BE2C (cell line): ENCODE measurements around the gene FAT2.
"Not testable (repeated sequence)": the region's sequence is repeated elsewhere in the genome, so short reads cannot be mapped to it uniquely, and the experiment has no call there.

Source experiments
- DNase-seq: peaks from one replicate; pipeline ENCODE4 v3.0.0-alpha.2; 2020
- H3K27me3 ChIP-seq: fragments of 250-450 bp; sonication (Bioruptor Pico); 2 replicates; pipeline ENCODE4 v1.5.1; 2020; ENCODE audit warnings: mild to moderate bottlenecking
- H3K36me3 ChIP-seq: fragments of 250-450 bp; sonication (Bioruptor Pico); 2 replicates; pipeline ENCODE4 v1.5.1; 2020; ENCODE audit warnings: mild to moderate bottlenecking
- H3K4me1 ChIP-seq: fragments of 250-450 bp; sonication (Bioruptor Pico); 2 replicates; pipeline ENCODE4 v1.5.1; 2020
- H3K4me3 ChIP-seq: 2 replicates; pipeline ENCODE4 v1.5.1; 2011; ENCODE audit warnings: low read depth, low read length
- H3K9me3 ChIP-seq: fragments of 250-450 bp; sonication (Bioruptor Pico); 2 replicates; pipeline ENCODE4 v1.5.1; 2020
- TF ChIP-seq, protein P1 (sequence below): IDR thresholded peaks from 2 replicates; pipeline ENCODE4 v1.5.1; 2012; ENCODE audit warnings: mild to moderate bottlenecking, low read depth, low read length

FAT2 gene

DNA sequence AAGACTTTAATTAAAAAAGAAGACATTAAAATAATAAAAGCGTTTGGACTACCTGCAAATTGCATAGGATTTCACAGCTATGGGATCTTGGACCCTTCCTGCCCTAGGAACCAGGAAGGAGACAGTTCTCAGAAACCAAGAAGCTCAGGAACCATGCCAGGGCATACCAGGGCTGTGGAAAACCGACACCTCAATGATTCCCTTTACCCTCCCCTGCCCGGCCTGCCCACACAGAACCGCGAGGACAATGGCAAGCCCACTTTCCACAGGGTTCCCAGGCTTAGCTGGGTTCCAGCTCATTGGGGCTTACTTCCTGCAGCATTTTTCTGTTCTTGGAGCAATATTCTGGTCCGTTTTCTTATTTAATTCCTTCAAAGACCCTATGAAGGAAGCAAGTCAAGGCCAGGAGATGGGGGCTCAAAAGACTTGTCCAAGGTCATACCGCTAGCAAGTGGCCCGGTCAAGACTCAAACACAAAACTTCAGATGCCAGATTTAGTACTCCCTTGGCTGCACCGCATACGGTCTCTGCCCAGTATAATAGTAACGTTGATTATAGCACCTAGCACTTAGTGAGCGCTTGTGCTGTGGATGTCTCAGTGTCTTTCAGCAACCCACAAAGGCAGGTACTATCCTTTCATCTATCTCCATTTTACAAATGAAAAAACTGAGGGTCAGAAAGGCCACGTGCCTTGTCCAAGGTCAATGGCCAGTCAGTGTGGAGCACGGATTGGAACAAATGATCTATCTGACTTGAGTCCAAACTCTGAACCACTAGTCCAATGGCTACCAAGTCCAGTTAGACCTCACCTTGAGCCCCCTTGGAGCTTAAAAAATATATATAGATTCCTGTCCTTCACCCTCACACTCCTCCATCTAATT is 6.8 kb downstream of the FAT2 start:
- TF ChIP-seq, protein P1, sequence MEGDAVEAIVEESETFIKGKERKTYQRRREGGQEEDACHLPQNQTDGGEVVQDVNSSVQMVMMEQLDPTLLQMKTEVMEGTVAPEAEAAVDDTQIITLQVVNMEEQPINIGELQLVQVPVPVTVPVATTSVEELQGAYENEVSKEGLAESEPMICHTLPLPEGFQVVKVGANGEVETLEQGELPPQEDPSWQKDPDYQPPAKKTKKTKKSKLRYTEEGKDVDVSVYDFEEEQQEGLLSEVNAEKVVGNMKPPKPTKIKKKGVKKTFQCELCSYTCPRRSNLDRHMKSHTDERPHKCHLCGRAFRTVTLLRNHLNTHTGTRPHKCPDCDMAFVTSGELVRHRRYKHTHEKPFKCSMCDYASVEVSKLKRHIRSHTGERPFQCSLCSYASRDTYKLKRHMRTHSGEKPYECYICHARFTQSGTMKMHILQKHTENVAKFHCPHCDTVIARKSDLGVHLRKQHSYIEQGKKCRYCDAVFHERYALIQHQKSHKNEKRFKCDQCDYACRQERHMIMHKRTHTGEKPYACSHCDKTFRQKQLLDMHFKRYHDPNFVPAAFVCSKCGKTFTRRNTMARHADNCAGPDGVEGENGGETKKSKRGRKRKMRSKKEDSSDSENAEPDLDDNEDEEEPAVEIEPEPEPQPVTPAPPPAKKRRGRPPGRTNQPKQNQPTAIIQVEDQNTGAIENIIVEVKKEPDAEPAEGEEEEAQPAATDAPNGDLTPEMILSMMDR: no peak
- Histone ChIP-seq H3K4me3 (no peak overlapping the region), H3K9me3 (no peaks in the 10 kb centered on the region), H3K27me3 (no peaks in the 10 kb centered on the region), H3K36me3 (no peaks in the 10 kb centered on the region), H3K4me1 (peaks cover 5% of the 10 kb centered on the region; the same call in 1 of the 2 replicates)
- no peak for DNase-seq

DNA sequence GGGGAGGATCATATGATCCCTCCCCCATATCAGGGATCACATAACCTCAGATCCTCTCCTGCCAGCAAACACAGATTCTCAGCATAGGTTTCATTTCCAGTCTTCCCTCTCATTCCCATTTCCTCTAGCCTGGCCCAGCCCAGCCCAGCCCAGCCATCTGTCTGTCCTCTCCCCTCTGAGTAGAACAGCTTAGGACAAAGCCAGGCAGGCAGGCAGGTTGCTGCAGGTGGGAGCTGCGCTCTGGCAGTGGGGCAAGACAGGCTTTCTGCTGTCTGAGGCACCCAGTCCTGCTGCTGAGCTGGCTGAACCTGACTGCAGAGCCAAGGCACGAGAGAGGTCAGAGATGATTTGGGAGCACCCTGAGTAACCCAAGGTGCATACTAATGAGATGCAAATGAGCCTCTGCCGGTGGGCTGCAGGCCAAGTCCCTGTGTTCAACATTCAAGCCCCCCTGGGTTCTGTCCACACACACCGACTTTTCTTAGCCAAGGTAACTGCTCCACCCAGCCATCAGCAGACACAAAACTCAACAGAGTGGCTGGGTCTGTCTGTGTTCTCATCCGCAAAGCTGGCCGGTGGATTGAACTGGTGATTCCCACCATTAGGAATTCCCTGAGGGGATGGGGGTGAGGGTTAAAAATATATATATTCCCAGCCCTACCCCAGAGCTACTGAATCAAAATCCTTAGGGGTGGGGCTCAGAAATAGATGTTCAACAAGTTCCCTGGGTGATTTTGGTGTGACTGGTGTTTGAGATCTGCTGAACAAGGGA is 9.1 kb downstream of the FAT2 start:
- no peak for DNase-seq
- H3K4me1 ChIP-seq: peaks cover 5% of the 10 kb centered on the region; the same call in 1 of the 2 replicates
- H3K27me3 ChIP-seq: no peaks in the 10 kb centered on the region

DNA sequence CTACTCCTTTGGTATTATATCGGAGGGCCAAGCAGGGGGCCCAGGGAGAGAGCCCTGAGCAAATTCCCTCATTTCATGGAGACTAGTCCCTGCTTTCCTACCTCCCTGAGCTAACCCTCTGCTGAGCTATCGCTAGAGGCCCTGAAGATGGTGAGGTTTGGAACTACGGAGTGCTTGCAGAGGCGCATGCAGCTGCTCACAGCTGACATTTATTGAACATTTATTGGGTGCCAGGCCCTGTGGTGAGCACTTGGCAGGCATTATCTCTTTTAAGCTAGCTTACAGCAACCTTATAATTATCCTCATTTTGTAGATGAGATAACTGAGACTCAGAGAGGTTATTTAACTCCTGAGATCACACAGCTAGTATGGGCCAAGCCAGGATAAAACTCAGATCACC is 9.8 kb downstream of the FAT2 start:
- peaks cover 5% of the 10 kb centered on the region; the same call in 1 of the 2 replicates for H3K4me1 ChIP-seq
- no peaks in the 10 kb centered on the region for H3K36me3 ChIP-seq
- DNase-seq: no peak
- H3K4me3 ChIP-seq: no peak overlapping the region
- H3K9me3 ChIP-seq: no peaks in the 10 kb centered on the region
- H3K27me3 ChIP-seq: no peaks in the 10 kb centered on the region
- TF ChIP-seq, protein P1: no peak

More for the DNA sequence above, 9.1 kb downstream of the FAT2 start:
- no peaks in the 10 kb centered on the region for H3K9me3 ChIP-seq
- no peaks in the 10 kb centered on the region for H3K36me3 ChIP-seq
- H3K4me3 ChIP-seq: no peak overlapping the region
- TF ChIP-seq, protein P1: no peak

DNA sequence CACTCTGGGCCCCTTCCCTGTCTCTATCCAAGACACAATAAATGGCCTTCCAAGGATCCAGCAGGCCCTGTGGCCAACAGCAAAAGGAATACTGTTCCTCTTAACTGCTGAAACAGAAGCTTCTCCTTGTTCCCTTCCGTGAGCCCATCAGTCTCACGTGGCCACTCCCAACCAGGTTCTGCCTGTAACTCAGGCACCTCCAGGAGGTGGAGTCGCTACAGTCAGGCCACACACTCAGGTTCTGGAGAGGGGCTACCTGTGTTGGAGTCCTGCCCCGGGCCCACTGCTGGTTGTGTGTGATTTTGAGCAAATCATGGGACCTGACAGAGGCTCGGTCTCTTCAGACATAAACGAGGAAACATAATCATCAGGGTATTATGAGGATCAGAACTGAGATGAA is 10.3 kb downstream of the FAT2 start:
- Histone ChIP-seq H3K4me3 (no peak overlapping the region), H3K4me1 (peaks cover 1% of the 10 kb centered on the region; the same call in 1 of the 2 replicates), H3K36me3 (no peaks in the 10 kb centered on the region), H3K9me3 (no peaks in the 10 kb centered on the region), H3K27me3 (no peaks in the 10 kb centered on the region)
- DNase-seq: no peak
- TF ChIP-seq, protein P1: no peak

DNA sequence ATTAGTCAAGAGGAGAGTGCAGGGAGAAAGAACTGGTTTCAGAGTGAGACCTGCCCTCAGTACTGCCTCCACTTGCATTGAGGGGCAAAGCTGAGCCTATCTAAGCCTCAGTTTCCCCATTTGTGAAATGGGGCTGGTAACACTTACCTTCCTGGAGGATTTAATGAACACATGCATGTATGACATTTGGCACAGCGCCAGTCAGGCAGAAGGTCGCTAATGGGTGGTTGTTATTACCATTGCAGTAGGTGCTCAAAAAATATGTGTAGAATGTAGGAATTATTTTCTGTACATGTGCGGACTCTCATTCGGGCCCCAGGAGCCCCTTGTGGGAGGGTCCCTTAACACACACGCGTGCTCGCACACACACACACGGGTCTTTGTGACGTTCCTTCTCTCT is 10.9 kb downstream of the FAT2 start:
- Histone ChIP-seq H3K27me3 (no peaks in the 10 kb centered on the region), H3K36me3 (no peaks in the 10 kb centered on the region), H3K4me3 (no peak overlapping the region), H3K4me1 (no peaks in the 10 kb centered on the region), H3K9me3 (no peaks in the 10 kb centered on the region)
- TF ChIP-seq, protein P1: no peak
- no peak for DNase-seq

DNA sequence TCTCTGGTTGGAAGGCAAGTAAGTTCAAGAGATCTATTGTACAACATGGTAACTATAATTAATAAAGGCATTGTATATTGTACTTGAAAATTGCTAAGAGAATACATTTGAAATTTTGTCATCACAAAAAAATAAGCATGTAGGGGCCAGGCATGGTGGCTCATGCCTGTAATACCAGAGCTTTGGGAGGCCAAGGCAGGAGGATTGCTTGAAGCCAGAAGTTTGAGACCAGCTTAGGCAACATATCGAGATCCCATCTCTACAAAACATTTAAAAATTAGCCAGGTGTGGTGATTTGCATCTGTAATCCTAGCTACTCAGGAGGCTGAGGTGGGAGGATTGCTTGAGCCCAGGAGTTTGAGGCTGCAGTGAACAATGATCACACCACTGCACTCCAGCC is 12.0 kb downstream of the FAT2 start:
- H3K36me3 ChIP-seq, DNase-seq, H3K4me3 ChIP-seq, H3K4me1 ChIP-seq, H3K9me3 ChIP-seq, H3K27me3 ChIP-seq: not testable (repeated sequence)
